ENCODE results near the gene PDZRN3. TPM values are rescaled to one million over a fixed set of nuclear protein-coding genes. Genes with fewer than 3 reads are reported as not detected.

The PDZRN3 gene
- polyA plus RNA-seq, 2 of the 4 experiments (the other 2 are of a cell fraction): not detected

GRCh38 chr3:73473898-73474416, 150.8 kb downstream of the PDZRN3 start:
- ChIA-PET POLR2A (no interaction called here), CTCF (interaction anchor here (0.6 kb wide), 1 partner anchor 346 kb away, joined by 3 read pairs; no protein-coding TSS in a partner anchor)
- no peak for ATAC-seq
- 0% methylated on average over 4 of the region's 4 CpGs for WGBS (ENCODE audit: missing lambda C conversion rate)
- DNase-seq (ENCODE audit: low read depth in 1 of 2, low spot score in 1 of 2): no peak
- Histone ChIP-seq H3K4me3 (no peak overlapping the region), H3K4me2 (no peak overlapping the region), H3K27ac (no peak overlapping the region), H3K9me3 (0 out of 3 replicates have a peak, but pooled peaks cover 3% of the 10 kb centered on the region), H3K4me1 (no peaks in the 10 kb centered on the region)
- TF ChIP-seq, protein P1, sequence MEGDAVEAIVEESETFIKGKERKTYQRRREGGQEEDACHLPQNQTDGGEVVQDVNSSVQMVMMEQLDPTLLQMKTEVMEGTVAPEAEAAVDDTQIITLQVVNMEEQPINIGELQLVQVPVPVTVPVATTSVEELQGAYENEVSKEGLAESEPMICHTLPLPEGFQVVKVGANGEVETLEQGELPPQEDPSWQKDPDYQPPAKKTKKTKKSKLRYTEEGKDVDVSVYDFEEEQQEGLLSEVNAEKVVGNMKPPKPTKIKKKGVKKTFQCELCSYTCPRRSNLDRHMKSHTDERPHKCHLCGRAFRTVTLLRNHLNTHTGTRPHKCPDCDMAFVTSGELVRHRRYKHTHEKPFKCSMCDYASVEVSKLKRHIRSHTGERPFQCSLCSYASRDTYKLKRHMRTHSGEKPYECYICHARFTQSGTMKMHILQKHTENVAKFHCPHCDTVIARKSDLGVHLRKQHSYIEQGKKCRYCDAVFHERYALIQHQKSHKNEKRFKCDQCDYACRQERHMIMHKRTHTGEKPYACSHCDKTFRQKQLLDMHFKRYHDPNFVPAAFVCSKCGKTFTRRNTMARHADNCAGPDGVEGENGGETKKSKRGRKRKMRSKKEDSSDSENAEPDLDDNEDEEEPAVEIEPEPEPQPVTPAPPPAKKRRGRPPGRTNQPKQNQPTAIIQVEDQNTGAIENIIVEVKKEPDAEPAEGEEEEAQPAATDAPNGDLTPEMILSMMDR (IDR thresholded peaks at IDR 0.05): no peak
- TF ChIP-seq MAZ (IDR thresholded peaks at IDR 0.05; ENCODE audit: borderline replicate concordance, low read depth, low read length) (no peak), HDAC2 (IDR thresholded peaks at IDR 0.05) (no peak), SMC3 (IDR thresholded peaks at IDR 0.05) (no peak), KDM5A (IDR thresholded peaks at IDR 0.05) (no peak), CHD4 (IDR thresholded peaks at IDR 0.05; ENCODE audit: borderline replicate concordance) (no peak), EHMT2 (IDR thresholded peaks at IDR 0.05; ENCODE audit: low read depth) (no peak), CBX8 (IDR thresholded peaks at IDR 0.05) (no peak), ZSCAN20 (CRISPR knock-in tag; IDR thresholded peaks at IDR 0.05) (no peak), POLR2A (IDR thresholded peaks at IDR 0.05; ENCODE audit: low read length) (no peak), TFCP2L1 (CRISPR knock-in tag; IDR thresholded peaks at IDR 0.05) (no peak), FOSB (CRISPR knock-in tag; IDR thresholded peaks at IDR 0.05) (no peak), CHD2 (IDR thresholded peaks at IDR 0.05; ENCODE audit: low read length, partially characterized antibody) (no peak), HES2 (IDR thresholded peaks at IDR 0.05) (no peak), PHF8 (IDR thresholded peaks at IDR 0.05; ENCODE audit: borderline replicate concordance, low read depth) (no peak), ZFP36 (IDR thresholded peaks at IDR 0.05; ENCODE audit: borderline replicate concordance, partially characterized antibody) (no peak)
- TF ChIP-seq, protein P2, sequence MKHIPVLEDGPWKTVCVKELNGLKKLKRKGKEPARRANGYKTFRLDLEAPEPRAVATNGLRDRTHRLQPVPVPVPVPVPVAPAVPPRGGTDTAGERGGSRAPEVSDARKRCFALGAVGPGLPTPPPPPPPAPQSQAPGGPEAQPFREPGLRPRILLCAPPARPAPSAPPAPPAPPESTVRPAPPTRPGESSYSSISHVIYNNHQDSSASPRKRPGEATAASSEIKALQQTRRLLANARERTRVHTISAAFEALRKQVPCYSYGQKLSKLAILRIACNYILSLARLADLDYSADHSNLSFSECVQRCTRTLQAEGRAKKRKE (CRISPR knock-in tag; IDR thresholded peaks at IDR 0.05; ENCODE audit: low read depth): no peak
- TF ChIP-seq, protein P3, sequence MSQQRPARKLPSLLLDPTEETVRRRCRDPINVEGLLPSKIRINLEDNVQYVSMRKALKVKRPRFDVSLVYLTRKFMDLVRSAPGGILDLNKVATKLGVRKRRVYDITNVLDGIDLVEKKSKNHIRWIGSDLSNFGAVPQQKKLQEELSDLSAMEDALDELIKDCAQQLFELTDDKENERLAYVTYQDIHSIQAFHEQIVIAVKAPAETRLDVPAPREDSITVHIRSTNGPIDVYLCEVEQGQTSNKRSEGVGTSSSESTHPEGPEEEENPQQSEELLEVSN (IDR thresholded peaks at IDR 0.05; ENCODE audit: borderline replicate concordance, low read depth): no peak
- FAIRE-seq: no peak

DNA sequence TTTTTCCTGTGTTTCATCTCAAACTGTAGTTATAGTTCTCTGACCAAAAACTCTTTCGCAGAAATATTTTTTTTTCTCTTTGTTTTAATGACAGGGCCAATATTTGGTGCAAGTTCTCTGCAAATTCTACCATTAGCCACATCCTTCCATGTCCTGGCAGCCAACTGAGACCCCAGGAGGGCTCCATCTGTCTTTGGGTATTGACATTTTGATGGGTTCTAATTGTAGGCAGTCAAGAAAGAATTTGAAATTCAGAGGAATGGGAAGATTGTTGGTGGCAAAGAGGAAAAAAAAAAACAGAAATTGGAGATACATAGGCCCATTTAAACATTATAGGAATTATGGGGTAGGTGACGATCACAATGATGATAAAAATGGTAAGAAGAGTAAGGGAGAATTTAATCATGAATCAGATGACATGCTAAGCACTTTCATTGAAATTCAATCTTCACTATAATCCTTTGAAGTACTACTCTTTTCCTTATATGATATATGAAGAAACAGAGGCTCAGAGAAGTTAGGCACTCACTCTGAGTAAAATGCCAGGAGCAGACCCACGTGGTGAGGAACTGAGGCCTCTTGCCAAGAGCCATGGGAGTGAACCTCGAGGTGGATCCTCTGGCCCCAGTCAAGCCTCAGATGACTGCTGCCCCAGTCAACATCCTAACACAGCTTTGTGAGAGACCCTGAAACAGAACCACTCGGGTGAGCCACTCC, 151.4 kb downstream of the PDZRN3 start:
- DNase-seq (ENCODE audit: low read depth in 1 of 2, low spot score in 1 of 2) (no peak), ATAC-seq (no peak), FAIRE-seq (no peak)
- Histone ChIP-seq H3K4me3 (no peak overlapping the region), H3K9me3 (0 out of 3 replicates have a peak, but pooled peaks cover 3% of the 10 kb centered on the region), H3K4me1 (no peaks in the 10 kb centered on the region), H3K4me2 (no peak overlapping the region), H3K27ac (no peak overlapping the region)
- ChIA-PET POLR2A (no interaction called here), CTCF (no interaction called here)
- TF ChIP-seq CEBPB (IDR thresholded peaks at IDR 0.05) (no peak), RAD21 (conservative IDR thresholded peaks at IDR 0.05 in 1 of 2, IDR thresholded peaks at IDR 0.05 in 1 of 2) (no peak), HOXB13 (CRISPR knock-in tag; IDR thresholded peaks at IDR 0.05; ENCODE audit: low read depth) (no peak), CBX8 (IDR thresholded peaks at IDR 0.05) (no peak), PHF8 (IDR thresholded peaks at IDR 0.05; ENCODE audit: borderline replicate concordance, low read depth) (no peak), ESRRA (IDR thresholded peaks at IDR 0.05; ENCODE audit: borderline replicate concordance, low read length) (no peak), ZSCAN20 (CRISPR knock-in tag; IDR thresholded peaks at IDR 0.05) (no peak), TFCP2L1 (CRISPR knock-in tag; IDR thresholded peaks at IDR 0.05) (no peak), FOSB (CRISPR knock-in tag; IDR thresholded peaks at IDR 0.05) (no peak), MAZ (IDR thresholded peaks at IDR 0.05; ENCODE audit: borderline replicate concordance, low read depth, low read length) (no peak), JUN (IDR thresholded peaks at IDR 0.05) (no peak)
- TF ChIP-seq, protein P1 (IDR thresholded peaks at IDR 0.05): no peak
- TF ChIP-seq, protein P4, sequence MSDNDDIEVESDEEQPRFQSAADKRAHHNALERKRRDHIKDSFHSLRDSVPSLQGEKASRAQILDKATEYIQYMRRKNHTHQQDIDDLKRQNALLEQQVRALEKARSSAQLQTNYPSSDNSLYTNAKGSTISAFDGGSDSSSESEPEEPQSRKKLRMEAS (IDR thresholded peaks at IDR 0.05): no peak
- TF ChIP-seq, protein P5, sequence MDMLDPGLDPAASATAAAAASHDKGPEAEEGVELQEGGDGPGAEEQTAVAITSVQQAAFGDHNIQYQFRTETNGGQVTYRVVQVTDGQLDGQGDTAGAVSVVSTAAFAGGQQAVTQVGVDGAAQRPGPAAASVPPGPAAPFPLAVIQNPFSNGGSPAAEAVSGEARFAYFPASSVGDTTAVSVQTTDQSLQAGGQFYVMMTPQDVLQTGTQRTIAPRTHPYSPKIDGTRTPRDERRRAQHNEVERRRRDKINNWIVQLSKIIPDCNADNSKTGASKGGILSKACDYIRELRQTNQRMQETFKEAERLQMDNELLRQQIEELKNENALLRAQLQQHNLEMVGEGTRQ (IDR thresholded peaks at IDR 0.05): no peak
- under 1% methylated on average over 5 of the region's 5 CpGs for WGBS (ENCODE audit: missing lambda C conversion rate)
